GM21423 (cell line): ENCODE data around the gene G0S2.
"Not testable (repeated sequence)": the region's sequence is repeated elsewhere in the genome, so short reads cannot be mapped to it uniquely, and the experiment has no call there.

Experiments
- ATAC-seq: cut with Tn5 transposase; IDR thresholded peaks from one replicate; pipeline ENCODE4 v1.9.1; 2021; ENCODE audit warnings: mild to moderate bottlenecking, moderate library complexity; ENCODE audit not compliant: unreplicated experiment

The G0S2 gene

GRCh38 chr1:209675565-209676154, 448 bp downstream of the G0S2 start:
- ATAC-seq = no peak

GRCh38 chr1:209678981-209679539, 3.8 kb downstream of the G0S2 start:
- no peak for ATAC-seq

GRCh38 chr1:209685821-209686220, 10.6 kb downstream of the G0S2 start:
- peak; percentile 81 for ATAC-seq

GRCh38 chr1:209686322-209686721, 11.1 kb downstream of the G0S2 start:
- ATAC-seq = no peak

- ATAC-seq = no peak
These were observed 13.6 kb downstream of the G0S2 start for GRCh38 chr1:209688746-209689234.

GRCh38 chr1:209689477-209689876, 14.3 kb downstream of the G0S2 start:
- no peak for ATAC-seq

GRCh38 chr1:209691237-209691636, 16.0 kb downstream of the G0S2 start:
- no peak for ATAC-seq

- no peak for ATAC-seq
These were observed 17.1 kb downstream of the G0S2 start for GRCh38 chr1:209692296-209692695.

GRCh38 chr1:209692745-209693504, 17.7 kb downstream of the G0S2 start:
- peak; percentile 57 for ATAC-seq

GRCh38 chr1:209696673-209697072, 21.5 kb downstream of the G0S2 start:
- ATAC-seq = no peak

GRCh38 chr1:209697126-209697525, 21.9 kb downstream of the G0S2 start:
- no peak for ATAC-seq

GRCh38 chr1:209700686-209701085, 25.5 kb downstream of the G0S2 start:
- not testable (repeated sequence) for ATAC-seq

GRCh38 chr1:209702832-209703231, 27.6 kb downstream of the G0S2 start:
- ATAC-seq = no peak

- no peak for ATAC-seq
These were observed 28.8 kb downstream of the G0S2 start for GRCh38 chr1:209703834-209704504.

GRCh38 chr1:209704584-209704983, 29.4 kb downstream of the G0S2 start, which contains the start of gene HSD11B1:
TSS of gene HSD11B1 (plus strand) at chr1:209704846. CDS start at chr1:209704943, 97 bp downstream.
- ATAC-seq = no peak

GRCh38 chr1:209705033-209705598, 29.9 kb downstream of the G0S2 start:
- ATAC-seq = no peak

GRCh38 chr1:209706622-209707021, 31.4 kb downstream of the G0S2 start:
- no peak for ATAC-seq

- ATAC-seq = no peak
These were observed 32.1 kb downstream of the G0S2 start for GRCh38 chr1:209707308-209707707.

- no peak for ATAC-seq
These were observed 33.1 kb downstream of the G0S2 start for GRCh38 chr1:209708297-209708696.

- ATAC-seq = no peak
These were observed 34.9 kb downstream of the G0S2 start for GRCh38 chr1:209710093-209710492.

GRCh38 chr1:209710847-209711246, 35.6 kb downstream of the G0S2 start:
- no peak for ATAC-seq
